C4-2B (cell line): ENCODE measurements around the gene BPIFB6.

Experiments used
- H3K27ac ChIP-seq: fragments of 450-650 bp; 2 replicates; pipeline ENCODE4 v1.5.1; 2017
- CTCF ChIP-seq: fragments of 450-650 bp; conservative IDR thresholded peaks from 2 replicates; pipeline ENCODE4 v1.5.1; 2017; ENCODE audit warnings: mild to moderate bottlenecking
- ZFX ChIP-seq: fragments of 450-650 bp; IDR thresholded peaks from 2 replicates; pipeline ENCODE4 v1.6.1; 2017

BPIFB6 gene

GRCh38 chr20:33062105-33062824 is 30.8 kb downstream of the BPIFB6 start:
- H3K27ac ChIP-seq, result no peak overlapping the region
- TF ChIP-seq CTCF (no peak), ZFX (no peak)

- TF ChIP-seq ZFX (no peak), CTCF (no peak)
- no peak overlapping the region for H3K27ac ChIP-seq
Observed at GRCh38 chr20:33062825-33063149, 31.3 kb downstream of the BPIFB6 start.

DNA sequence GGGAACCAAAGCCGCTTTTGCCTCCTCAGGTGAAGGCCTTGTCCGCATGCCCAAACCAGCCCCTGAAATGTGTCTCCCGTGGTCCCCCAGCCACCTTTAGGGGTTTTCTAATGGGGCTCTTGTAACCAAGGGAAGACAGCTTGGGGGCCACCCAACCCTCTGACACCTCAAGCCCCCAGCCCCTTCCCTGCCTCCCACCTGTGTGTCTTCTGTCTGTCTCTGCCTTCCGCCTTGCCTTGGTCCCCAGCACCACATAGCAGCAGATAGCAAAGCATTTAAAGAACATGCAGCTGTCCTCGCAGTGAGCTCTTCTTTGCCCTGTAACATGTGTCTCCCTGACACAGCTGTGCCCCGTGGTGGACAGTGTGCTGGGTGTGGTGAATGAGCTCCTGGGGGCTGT is 31.8 kb downstream of the BPIFB6 start:
- no peak overlapping the region for H3K27ac ChIP-seq
- TF ChIP-seq CTCF (no peak), ZFX (no peak)

DNA sequence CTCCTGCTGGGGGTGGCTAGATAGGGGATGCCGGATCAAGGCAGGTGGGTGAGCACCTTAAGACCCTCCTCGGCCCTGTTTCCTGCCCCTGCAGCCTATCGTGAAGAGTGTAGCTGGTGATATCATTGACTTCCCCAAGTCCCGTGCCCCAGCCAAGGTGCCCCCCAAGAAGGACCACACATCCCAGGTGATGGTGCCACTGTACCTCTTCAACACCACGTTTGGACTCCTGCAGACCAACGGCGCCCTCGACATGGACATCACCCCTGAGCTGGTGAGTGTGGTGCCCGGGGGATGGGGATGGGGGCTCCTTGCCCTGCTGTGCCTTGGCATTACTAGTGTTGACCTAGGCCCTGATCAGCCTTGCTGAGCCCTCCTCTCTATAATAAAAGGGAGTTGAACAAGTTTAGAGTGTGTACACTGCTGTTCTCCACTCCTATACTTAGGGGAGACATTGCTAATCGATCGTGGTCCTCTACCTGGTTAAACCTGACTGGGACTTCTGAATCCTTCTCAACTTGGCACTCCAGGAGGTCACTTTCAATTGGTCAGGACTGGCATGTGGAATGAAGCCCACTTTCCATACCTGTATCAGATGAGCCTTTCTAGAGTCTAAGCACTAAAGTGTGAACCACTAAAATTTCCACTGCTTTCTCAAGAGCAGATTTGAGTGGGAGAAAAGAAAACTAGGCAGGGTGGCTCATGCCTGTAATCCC is 33.3 kb downstream of the BPIFB6 start:
- TF ChIP-seq CTCF (no peak), ZFX (no peak)
- H3K27ac ChIP-seq, result no peak overlapping the region

DNA sequence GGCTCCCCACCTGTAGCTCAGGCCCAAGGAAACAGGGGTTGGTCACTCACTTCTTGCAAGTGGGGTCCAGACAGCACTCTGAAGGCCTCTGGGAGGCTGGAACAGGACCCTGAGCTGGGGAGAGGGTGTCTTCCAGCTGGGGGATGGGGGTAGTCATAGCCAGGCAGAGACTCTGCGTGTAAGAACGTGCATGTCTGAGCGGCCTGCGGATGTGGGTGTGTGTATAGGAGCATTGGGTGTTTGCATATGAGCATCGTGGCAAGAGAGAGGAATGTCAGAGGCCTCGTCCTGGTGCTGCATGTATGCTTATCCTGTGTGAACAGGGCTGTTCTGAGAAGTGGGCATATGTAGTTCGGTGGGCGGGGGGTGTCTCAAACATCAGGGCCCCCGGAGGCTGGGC is 34.3 kb downstream of the BPIFB6 start:
- TF ChIP-seq CTCF (no peak), ZFX (no peak)

DNA sequence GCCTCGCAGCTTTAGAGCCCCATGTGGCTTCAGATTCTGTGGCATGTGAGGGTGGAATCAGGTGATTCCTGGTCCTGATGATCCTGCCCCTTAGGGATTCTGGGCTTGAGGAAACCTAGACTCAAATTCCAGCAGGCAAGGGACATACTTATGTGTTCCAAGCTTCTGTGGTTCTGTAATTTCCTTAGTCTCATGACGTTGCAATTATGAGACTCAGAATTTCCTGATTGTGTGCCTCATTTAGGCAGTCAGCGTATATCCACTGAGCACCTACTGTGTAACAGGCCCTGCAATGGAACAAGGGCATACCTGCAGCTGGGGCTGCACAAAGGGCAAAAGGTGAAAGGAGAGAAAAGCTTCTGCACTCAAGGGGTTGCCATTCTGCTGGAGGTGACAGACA is 36.4 kb downstream of the BPIFB6 start:
- H3K27ac ChIP-seq, result no peak overlapping the region
- TF ChIP-seq ZFX (no peak), CTCF (no peak)

More for the DNA sequence above, 34.3 kb downstream of the BPIFB6 start:
- no peak overlapping the region for H3K27ac ChIP-seq

DNA sequence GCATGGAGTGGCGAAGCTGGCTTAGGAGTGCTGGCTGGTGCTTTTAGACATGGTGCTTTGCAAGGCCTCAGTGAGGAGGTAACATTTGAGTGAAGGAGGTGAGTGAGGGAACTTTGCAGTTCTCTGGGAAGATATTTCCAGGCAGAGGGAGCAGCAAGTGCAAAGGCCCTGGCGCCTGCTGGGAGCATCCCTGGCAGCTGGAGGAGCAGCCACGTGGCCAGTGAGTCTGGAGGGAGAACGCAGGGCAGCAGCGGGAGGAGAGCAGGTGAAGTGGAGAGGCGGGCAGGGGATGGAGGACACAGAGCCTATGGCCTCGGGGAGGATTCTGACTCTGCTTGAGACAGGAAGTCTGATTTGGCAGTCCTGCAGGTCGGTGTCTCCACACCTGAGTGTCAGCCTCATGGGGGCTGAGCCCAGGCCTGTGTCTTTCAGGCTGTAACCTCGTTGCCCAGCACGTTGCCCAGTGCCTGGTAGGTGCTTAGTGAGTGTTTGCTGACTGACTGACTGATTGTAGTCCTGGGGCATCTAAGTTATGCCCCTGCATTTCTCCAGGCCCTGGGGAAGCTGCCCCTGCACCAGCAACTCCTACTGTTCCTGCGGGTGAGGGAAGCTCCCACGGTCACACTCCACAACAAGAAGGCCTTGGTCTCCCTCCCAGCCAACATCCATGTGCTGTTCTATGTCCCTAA is 36.9 kb downstream of the BPIFB6 start:
- no peak overlapping the region for H3K27ac ChIP-seq
- TF ChIP-seq ZFX (no peak), CTCF (no peak)
